DMS114 treated with DMSO at 0.1 percent for 48 hours (cell line): ENCODE measurements around the gene NQO1.
"Not testable (repeated sequence)": the region's sequence is repeated elsewhere in the genome, so short reads cannot be mapped to it uniquely, and the experiment has no call there.

Source experiments
- DNase-seq: peaks from one replicate; lab custom pipeline; 2025; ENCODE audit not compliant: unreplicated experiment; lab: John Stamatoyannopoulos, UW

Gene NQO1

DNA sequence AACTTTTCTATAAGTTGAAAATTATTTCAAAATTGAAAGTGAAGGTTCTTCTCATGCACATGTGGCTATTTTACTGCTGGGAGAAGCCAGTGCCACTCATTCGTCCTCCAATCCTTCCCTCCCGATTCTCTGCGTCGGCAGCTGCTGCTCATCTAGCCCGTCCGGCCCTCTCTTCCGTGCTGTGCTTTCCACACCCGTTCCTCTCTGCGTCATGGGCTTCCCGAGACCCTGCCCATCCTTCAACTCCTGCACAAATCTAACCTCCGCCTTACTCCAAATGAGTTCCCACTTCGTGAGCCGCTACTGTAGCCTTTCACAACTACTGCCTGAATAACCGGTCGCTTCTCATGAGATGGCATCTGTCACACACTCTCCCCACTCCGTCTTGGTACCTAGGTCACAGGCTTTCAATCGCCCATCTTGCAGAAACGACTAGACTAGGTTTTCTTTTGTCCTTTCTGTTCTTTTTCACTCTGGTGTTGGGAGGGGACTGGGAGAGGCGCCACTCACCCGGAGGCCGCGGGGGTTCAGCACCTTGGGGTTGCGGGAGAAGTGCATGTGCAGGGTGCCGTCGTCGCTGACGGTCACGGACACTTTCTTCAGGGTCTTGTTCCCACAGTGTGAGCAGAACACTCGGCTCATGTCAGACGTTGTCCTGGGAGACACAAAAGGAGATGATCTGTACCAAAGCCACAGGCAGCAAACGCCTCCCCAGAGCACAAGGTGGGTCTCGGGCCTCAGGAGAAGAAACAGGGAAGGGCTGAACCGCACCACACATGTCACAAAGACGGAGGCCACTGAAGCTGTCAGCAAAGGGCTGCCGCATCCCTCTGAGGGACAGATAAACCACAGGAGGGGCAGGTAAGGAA is 18.2 kb upstream of the NQO1 start:
- no peak for DNase-seq

DNA sequence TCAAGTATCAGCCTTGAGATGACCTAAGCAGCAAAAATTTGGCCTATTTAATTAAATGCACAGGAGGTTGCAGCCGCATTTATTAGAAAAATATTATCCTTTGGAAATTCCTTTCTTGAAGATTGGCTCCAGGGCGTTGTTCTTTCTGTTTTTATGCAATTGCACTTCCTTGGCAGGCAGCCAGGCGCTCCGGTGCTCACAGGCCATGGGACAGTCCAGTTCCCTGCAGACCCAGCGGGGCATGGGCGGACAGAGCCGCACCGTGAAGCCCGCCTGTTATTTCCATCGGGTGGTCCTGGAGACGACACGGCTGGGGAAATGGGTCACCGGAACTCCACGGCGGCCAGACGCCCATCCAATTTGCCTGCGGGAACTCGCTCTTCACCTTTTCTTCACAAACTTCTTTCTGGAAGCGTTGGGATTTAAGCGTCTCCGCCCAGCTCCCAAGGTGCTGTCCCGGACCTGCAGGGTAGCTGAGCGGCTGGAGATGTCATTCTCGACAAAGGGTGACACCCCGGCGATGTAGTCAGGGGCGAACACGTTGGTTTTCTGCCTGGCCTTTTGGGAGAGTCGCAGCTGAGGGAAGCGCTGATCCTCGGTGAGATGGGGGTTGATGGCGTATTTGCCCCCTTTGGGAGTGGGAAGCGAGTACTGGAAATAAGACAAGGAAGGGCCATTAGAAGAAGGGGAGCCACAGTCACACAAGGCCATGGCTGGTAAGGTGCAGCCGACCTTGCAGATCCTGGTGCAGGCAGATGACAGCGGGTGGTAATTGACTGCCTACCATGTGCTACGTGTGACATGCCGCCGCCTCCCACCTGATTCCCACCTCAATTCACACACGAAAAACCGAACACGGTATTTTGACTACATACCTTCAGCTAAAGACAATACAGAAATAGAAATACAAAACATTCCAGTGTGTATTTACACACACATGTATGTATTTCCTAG is 15.9 kb upstream of the NQO1 start:
- DNase-seq, result no peak

DNA sequence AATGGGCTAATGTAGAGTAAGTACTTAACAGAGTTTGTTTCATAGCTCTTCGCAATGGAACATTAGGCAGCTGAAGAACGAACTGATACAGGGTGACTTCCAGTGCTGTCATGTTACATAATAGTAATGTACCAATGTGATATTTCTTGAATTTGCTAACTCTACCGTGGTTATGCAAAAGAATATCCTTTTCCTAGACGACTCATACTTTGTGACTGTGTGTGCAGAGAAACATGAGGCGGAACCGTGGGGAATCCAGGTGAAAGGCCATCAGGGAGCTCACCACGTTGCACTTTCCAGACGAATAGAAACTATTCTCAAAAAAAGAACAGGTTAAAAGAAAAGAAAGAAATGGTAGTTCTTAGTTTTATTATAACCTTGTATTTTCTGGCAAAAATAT is 15.2 kb upstream of the NQO1 start:
- DNase-seq, result no peak

DNA sequence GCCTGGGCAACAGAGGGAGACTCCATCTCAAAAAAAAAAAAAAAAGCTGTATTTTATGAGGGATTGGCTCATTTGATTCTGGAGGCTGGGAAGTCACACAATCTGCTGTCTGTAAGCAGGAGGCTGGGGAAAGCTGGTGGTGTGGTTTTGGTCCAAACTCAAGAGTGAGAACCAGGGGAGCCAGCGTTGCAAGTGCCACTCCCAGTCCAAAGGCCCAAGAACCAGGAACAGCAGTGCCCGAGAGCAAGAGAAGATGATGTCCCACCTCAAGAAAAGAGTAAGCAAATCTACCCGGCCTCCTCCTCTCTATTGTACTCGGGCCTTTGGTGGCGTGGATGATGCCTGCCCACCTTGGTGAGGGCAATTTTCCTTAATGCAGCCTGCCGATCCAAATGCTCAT is 5.7 kb upstream of the NQO1 start:
- no peak for DNase-seq

DNA sequence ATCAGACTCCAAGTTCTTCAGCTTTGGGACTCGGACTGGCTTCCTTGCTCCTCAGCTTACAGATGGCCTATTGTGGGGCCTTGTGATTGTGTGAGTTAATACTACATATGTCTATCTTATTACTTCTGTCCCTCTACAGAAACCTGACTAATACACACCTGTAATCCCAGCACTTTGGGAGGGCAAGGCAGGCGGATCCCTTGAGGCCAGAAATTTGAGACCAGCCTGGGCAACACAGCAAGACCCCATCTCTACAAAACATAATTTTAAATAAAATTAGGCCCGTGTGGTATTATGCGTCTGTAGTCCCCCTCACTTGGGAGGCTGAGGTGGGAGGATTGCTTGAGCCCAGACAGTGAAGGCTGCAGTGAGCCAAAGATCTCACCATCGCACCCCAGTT is 4.9 kb upstream of the NQO1 start:
- not testable (repeated sequence) for DNase-seq

DNA sequence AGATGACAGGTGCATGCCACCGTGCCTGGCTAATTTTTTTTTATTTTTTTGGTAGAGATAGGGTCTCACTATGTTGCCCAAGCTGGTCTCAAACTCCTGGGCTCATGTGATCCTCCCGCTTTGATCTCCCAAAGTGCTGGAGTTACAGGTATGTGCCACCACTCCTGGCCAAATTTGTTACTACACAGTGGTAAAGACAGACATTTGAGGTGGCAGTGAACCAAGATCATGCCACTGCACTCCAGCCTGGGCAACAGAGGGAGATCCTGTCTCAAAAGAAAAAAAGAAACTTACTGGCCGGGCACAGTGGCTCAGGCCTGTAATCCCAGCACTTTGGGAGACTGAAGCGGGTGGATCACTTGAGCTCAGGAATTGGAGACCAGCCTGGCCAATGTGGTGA is 2.7 kb upstream of the NQO1 start:
- DNase-seq, result not testable (repeated sequence)

DNA sequence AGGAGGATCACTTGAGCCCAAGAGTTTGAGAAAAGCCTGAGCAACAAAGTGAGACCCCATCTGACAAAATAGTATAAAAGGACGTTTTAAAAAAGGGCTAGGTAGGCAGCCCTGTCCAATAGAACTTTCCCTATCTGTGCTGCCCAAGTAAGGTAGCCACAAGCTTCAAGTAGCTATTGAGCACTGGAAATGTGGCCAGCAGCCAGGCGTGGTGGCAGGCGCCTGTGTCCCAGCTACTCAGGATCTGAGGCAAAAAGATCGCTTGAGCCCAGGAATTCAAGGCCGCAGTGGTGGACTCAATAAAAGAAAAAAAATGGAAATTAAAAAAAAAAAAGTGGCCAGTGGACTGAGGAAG is 1.5 kb upstream of the NQO1 start:
- DNase-seq, result no peak

DNA sequence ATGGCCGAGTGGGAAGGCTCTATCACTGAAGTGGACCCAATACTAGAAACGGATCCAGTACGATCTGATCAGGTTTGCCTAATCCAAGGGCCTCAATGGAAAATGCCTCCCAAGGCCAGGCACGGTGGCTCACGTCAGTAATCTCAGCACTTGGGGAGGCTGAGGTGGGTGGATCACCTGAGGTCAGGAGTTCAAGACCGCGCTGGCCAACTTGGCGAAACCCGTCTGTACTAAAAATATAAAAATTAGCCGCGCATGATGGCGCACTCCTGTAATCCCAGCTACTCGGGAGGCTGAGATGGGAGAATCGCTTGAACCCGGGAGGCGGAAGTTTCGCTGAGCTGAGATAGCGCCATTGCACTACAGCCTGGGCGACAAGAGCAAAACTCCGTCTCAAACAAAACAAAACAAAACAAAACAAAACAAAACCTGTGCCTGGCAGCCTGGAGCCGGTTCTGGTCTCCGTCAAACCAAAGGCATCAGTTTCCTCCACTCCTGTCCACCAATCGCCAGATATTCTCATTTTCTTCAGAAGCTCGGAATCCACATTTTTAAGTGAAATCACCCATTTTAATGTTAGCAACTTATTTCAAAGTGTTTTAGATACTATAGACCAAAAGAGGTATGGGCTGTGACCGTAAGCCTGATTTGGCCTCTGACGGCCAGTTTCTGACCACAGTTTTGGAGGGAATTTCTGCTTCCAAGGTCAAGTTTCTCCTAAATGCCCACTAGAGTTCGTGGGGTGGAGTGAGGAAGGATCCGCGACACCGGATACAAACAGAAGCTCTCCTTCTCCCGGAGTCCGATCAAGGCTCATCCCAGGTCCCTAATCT is 664 bp downstream of the NQO1 start:
- DNase-seq, result no peak

DNA sequence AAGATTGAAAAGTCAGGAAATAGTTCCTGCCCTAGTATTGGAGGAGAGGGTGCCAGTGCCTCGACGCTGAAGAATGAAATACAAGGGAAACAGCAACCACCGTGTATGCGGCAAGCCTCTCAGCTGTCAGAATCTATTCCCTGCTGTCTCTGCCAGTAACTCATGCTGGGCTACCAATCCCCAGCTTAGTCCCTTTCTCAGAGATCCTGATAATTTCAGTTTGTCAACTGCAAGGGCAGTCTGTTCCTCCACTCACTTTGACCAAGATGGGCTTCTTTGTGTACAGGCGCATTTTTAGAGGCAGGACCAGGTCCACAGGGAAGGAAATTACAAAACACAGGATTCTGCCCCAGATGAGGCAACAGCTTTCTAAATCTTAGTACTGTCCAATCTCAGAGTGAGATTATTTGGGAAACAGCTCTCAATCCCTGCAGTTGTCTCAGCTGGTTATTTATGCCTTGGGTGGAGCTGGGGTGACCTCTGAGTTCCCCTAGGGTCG is 1.3 kb downstream of the NQO1 start:
- DNase-seq, result no peak

DNA sequence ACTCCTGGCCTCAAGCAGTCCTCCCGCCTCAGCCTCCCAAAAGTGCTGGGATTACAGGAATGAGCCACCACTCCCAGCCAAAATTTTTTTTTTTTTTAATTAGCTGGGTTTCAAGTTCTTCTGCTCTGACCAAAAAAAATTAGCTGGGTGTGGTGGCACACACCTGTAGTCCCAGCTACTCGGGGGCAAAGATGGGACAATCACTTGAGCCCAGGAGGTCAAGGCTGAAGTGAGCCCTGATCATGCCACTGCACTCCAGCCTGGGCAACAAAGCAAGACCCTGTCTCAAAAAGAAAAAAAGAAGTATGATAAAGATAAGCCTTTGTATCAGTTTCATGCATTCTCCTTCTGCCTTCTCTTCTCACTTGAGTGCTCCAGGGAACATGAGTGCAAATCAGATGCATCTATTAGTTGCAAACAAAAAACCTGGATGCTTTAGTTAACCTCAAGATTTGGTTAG is 1.9 kb downstream of the NQO1 start:
- no peak for DNase-seq

DNA sequence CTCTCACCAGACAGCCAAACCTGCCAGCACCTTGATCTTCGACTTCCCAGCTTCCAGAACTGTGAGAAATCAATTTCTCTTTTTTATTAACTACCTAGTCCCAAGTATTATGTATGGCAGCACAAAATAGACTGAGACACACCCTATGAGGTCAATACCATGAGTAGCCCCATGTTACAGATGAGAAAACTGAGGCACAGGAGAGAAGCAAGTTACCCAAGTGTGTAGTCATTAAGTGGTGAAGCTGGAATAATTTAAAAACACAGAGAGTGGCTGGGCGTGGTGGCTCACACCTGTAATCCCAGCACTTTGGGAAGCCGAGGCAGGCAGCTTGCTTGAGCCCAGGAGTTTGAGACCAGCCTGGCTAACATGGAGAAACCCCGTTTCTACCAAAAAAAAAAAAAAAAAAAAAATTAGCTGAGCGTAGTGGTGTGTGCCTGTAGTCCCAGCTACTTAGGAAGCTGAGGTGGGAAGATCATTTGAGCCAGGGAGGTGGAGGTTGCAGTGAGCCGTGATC is 4.9 kb downstream of the NQO1 start:
- no peak for DNase-seq

DNA sequence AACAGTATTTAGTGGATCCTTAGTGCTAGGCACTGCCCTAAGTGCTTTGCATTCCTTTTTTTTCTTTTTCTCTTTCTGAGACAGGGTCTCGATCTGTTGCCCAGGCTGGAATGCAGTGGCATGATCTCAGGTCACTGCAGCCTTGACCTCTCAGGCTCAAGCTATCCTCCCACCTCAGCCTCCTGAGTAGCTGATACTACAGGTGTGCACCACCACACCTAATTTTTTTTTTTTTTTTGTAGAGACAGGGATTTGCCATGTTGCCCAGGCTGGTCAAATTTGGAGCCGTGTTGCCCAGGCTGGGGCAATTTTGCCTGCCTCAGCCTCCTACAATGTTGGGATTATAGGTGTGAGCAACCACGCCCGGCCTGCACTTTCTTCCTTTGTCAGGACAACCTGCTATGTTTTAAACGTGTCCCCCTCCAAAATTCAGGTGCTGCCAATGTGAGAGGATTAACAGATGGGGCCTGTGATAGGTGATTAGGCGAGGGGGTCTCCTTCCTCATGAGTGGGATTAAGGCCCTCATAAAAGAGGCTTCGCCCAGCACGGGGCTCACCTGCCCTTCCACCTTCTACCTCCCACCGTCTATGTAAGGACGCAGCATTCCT is 5.4 kb downstream of the NQO1 start:
- no peak for DNase-seq

DNA sequence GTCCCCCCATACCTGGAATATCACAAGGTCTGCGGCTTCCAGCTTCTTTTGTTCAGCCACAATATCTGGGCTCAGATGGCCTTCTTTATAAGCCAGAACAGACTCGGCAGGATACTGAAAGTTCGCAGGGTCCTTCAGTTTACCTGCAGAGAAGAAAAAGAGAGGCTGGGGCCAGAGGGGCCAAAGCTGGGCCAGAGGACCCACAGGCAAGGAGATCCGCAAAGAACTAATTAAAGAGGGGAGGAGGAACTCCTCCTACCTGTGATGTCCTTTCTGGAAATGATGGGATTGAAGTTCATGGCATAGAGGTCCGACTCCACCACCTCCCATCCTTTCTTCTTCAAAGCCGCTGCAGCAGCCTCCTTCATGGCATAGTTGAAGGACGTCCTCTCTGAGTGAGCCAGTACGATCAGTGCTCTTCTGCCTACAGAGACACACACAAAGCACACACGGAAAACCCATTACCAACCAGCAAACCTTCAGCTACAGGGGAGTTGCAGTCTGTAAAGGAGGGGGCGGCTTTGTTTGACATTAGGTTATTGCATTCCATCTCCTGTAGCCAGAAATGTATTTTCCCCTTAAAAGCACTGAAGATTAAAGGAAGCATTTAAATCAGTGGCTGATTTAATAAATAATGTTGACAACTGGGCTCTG is 8.1 kb downstream of the NQO1 start:
- DNase-seq, result no peak

DNA sequence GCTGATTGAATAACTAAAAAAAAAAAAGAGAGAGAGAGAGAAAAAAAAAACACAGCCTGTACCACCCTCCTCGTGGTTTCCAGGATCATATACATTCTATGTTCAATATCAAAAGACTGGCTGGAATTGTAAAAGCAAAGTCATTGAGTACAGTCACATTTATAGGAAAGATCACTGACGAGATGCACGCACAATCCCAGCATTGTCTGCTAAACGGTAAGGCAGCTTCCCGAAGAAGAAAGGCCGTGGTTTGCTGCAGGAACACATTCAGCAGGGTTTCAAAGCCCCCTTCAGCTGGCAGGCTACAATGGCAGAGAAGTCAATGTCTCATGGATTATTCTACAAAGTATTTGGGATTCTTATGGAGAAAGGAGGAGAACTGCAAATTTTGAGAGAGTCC is 9.3 kb downstream of the NQO1 start:
- no peak for DNase-seq

DNA sequence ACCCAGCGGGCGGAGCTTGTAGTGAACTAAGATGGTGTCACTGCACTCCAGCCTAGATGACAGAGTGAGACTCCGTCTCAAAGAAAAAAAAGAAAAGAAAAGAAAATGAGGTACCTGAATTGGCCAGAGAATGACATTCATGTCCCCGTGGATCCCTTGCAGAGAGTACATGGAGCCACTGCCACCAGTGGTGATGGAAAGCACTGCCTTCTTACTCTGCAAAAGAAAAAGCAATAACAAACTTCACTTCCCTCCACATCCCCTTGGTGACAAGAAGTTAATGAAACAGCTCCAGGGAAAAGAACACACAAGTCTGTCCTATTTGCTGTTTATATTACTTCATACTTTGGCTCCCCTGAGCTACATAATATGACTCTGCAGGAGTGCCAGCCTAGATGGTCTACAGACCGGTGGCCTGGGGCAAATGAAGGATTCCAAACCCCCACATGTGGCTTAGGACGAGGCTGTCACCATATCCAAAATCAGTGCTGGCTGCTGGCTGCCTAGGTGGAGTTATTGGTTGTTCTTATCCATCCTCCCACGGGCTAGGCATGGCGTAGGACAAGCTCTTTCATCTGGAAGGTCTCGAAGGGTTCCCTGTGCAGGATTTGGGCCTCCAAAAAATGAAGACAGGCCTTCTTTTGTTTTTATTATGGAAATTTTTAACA is 13.3 kb downstream of the NQO1 start:
- DNase-seq, result no peak

DNA sequence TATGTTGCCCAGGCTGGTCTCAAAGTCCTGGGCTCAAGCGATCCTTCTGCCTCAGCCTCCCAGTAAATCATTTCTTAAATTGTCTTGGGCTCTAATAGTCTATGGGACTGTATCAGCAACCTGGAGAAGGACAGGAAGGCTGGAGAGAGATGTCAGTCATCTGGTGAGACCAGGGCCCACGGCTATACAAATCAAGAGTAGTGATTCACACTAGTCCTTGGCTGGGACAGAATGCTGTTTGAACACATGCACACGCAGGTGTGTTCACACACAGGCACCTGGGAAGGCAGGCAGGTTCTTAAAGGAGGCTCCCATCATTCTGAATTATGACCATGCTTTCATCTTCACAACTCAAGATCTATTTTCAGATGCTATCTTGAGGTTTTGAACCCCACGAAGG is 14.1 kb downstream of the NQO1 start:
- DNase-seq, result no peak

DNA sequence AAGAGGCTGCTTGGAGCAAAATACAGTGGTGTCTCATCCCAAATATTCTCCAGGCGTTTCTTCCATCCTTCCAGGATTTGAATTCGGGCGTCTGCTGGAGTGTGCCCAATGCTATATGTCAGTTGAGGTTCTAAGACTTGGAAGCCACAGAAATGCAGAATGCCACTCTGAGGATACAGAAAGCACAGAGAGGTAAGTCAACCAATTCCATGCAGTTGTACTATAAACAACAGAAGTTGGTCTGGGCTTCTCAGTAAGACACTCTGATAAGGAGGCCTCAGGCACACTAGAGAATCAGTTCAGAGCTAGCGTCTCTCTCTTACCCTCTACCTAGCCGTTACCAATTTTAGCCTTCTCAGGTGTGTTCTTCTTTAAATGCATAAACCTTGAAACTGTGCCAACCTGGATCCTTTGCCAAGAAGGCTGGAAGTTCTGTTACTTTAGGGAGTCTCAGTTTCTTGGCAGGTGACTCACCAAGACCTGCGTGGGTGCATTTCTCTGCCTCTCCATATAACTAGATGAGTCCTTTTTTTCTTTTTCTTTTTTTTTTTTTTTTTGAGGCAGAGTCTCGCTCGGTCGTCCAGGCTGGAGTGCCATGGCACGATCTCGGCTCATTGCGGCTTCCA is 15.1 kb downstream of the NQO1 start:
- no peak for DNase-seq

DNA sequence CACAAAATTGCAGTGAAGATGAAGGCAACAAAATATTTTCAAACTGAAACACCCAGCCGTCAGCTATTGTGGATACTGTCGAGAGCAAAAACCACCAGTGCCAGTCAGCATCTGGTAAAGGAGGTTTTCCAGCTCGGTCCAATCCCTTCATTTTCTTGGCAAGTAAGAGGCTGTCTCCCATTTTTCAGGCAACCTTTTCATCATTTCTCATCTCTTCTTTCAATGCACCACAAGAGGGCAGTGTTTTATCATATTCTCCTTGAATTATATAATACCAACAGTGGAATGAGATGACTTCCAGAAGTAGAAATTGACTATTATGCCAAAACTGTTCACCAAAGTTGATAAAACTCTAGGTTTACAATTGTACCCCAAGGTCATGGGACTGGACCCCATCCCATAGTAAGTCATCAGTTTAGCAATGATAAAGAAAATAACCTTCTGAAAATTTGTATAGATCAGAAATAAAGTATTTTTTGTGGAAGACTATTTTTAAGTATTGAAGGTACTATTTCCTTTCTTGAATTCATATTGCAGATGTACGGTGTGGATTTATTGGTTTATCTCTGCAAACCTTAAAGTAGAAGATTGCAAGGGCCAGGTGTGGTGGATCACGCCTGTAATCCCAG is 16.8 kb downstream of the NQO1 start:
- DNase-seq, result peak; percentile 81
